Measurements from ENCODE around the gene EPHA2. TPM values are rescaled to one million over a fixed set of nuclear protein-coding genes. Genes with fewer than 3 reads are reported as not detected.

Gene EPHA2
- total and polyA plus RNA-seq, 2 experiments from 2014 or later = 7.5 to 51.2 TPM

GRCh38 chr1:16080422-16081150, 75.3 kb downstream of the EPHA2 start:
- H3K27me3 ChIP-seq (ENCODE audit: insufficient read depth) = peaks cover 8% of the 10 kb centered on the region; the same call in 1 of the 2 replicates
- Mint-ChIP-seq H3K27ac (no peak overlapping the region), H3K4me1 (peaks cover 4% of the 10 kb centered on the region; the same call in 2 of the 3 replicates), H3K27me3 (ENCODE audit: insufficient read depth, low read depth, poor library complexity) (peaks cover 15% of the 10 kb centered on the region), H3K4me3 (no peak overlapping the region), H3K9me3 (no peaks in the 10 kb centered on the region), H3K36me3 (ENCODE audit: low read depth) (no peaks in the 10 kb centered on the region)
- H3K27ac ChIP-seq (ENCODE audit: low read depth) = no peak overlapping the region
- no peak overlapping the region for H2AFZ ChIP-seq
- no peaks in the 10 kb centered on the region for H3K9me2 ChIP-seq (ENCODE audit: insufficient read depth)
- H3K36me3 ChIP-seq (ENCODE audit: insufficient read depth) = no peaks in the 10 kb centered on the region
- H3K4me3 ChIP-seq = no peak overlapping the region
- H3F3A ChIP-seq (replicated peaks; ENCODE audit: low read depth) = no peaks in the 10 kb centered on the region
- H3K4me1 ChIP-seq (ENCODE audit: insufficient read depth) = no peaks in the 10 kb centered on the region
- no peak overlapping the region for H3K4me2 ChIP-seq
- no peak for DNase-seq (ENCODE audit: low spot score)
- no peak for ATAC-seq
- TF ChIP-seq NANOG (IDR thresholded peaks at IDR 0.05; ENCODE audit: borderline replicate concordance) (no peak), CREB1 (CRISPR knock-in tag; IDR thresholded peaks at IDR 0.05; ENCODE audit: low read depth) (no peak), EZH2 (IDR thresholded peaks at IDR 0.05; ENCODE audit: low read depth, unreplicated experiment) (no peak), ZNF462 (CRISPR knock-in tag; IDR thresholded peaks at IDR 0.05) (no peak), JUNB (IDR thresholded peaks at IDR 0.05; ENCODE audit: unreplicated experiment) (no peak), ZNF331 (CRISPR knock-in tag; IDR thresholded peaks at IDR 0.05; ENCODE audit: low read depth) (no peak), STAT1 (IDR thresholded peaks at IDR 0.05; ENCODE audit: unreplicated experiment) (no peak), ZNF114 (CRISPR knock-in tag; IDR thresholded peaks at IDR 0.05) (no peak), POLR2AphosphoS5 (IDR thresholded peaks at IDR 0.05; ENCODE audit: low read depth) (no peak), EZH2phosphoT487 (IDR thresholded peaks at IDR 0.05; ENCODE audit: unreplicated experiment) (no peak), REST (IDR thresholded peaks at IDR 0.05; ENCODE audit: unreplicated experiment) (no peak), CTCF (conservative IDR thresholded peaks at IDR 0.05; ENCODE audit: low read depth in 2 of 2) (no peak), ETS1 (IDR thresholded peaks at IDR 0.05) (no peak)
- H3K79me2 ChIP-seq (replicated peaks; ENCODE audit: insufficient read depth) = no peaks in the 10 kb centered on the region
- H4K20me1 ChIP-seq (replicated peaks; ENCODE audit: insufficient read depth) = no peaks in the 10 kb centered on the region

Measured in GM23338 (cell line).